Endothelial cell of hepatic sinusoid (primary cell): ENCODE data around the gene AUTS2.
"Not testable (repeated sequence)": the region's sequence is repeated elsewhere in the genome, so short reads cannot be mapped to it uniquely, and the experiment has no call there.

Experiments used
- in situ Hi-C: cut with HindIII; loops from 2 replicates; pipeline ENCODE4 v1.10.0; 2017; ENCODE audit warnings: low sequenced_read_pairs

AUTS2 gene

DNA sequence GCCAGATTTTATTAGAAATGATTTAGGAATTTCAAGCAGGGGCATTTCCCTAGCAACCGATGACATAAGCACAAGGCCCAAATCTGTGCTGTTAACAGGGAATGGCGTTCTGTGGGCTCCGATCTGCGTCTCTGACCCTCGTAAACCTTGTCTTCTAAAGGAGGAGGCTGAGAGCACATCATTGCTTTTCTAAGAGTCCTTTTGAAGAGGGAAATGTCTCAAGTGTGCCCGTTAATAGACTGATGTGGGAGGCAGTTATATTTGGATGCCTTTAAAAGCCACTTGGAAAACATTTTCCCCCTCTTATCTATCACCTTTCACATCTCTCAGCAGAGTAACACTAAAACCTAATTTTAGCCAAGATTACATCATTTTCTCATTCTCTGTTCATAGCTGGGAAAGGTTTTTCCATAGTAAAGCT lies 1109.6 kb downstream of the AUTS2 start:
- in situ Hi-C loops = no loop called here

DNA sequence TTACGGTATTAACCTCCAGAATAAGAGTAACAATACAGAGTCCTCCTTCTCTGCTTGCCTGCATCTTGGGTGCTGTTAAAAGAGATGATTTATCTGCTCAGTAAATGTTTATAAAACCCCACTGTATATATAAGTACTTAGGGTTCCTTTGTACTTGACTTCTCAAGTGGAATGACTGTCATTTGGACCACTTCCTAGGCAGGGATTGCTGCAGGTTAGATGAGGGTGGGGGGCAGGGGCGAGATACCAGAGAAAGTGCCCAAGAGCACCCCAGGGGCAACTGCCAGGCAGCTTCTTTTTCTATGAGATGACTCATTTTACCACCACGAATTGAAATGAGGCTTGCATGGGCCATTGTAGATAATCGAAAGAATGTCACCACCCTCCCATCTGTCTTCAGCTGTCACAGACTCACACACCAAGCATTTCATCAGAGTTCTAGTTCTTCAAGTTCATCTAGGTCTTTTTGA lies 1111.8 kb downstream of the AUTS2 start:
- in situ Hi-C loops = no loop called here

DNA sequence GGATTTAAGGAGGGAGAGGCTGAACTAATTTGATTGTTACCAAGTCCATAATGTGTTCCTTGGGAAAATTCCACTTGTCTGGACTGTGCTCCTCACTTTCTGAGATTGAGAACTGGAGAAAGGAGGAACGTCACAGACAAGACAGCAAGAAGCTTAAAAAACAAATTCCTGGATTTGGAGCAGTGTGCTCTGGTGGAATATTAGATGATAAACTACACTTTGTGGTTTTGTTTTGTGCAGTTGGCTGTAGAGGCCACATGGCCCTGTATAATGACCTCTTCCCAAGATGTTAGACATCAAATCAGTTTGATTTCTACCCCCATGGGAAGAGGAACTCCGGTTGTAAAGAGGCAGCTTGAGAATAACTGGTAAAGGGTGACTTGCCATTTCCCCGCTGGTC lies 1112.4 kb downstream of the AUTS2 start:
- in situ Hi-C loops = no loop called here

DNA sequence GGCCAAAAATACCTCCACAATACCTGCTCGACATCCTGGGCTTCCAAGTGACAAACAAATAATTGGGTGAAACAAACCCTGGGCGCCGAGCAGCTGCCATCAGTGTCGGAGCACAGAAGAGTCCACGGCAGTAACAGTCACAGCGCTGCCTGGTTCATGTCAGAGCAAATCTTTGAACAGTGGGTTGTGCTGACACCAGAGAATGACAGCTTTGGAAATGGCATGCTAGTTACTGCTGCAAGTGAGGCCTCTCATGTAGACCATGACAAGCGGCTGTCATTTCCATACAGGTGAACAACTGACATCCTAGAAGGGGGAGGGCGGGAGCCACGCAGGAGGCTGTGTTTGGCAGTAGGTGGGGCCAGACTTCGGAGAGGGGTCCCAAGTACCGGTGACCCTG lies 1113.2 kb downstream of the AUTS2 start:
- in situ Hi-C loops = no loop called here

DNA sequence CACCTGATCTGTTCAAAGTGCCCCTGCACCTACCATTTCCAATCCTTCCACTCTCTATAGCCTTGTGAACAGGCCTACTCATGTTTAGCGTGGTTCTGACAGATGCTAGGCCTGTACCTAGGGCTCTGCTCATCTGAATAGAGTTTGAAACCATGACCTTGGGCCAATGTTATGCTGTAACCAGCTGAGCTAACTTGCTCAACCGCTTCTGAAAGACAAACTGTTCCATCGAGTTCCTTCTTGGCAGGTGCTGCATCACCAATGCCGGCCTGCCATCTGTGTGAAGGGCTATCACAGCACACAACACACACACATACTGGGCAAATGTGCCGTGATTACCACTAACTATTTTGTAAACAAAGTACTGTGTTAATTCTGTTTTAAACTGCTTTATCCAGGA lies 1114.7 kb downstream of the AUTS2 start:
- in situ Hi-C loops = no loop called here

DNA sequence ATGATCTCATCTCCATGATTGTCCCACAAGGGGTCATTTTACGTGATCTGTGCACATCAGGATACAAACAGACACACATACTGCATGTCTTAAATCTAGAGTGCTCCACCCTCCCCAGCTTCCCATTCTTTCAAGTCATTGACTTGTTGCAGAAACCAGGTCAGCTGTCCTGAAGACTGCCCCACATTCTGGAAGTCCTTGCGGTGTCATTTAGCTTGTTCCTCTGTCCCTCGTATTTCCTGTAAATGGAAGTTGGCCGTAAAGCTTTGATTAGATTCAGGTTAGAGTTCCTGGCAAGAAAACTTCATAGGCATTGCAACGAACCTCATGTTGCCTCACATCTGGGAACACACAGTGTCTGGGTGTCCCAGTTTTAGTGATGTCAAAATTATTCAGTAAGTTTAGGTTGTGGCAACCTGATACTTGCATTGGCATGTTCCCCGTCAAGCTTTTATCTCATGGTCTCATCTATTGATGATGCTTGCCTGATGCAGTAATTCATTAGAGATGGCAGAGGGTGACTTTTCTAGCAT lies 1116.3 kb downstream of the AUTS2 start:
- in situ Hi-C loops = no loop called here

DNA sequence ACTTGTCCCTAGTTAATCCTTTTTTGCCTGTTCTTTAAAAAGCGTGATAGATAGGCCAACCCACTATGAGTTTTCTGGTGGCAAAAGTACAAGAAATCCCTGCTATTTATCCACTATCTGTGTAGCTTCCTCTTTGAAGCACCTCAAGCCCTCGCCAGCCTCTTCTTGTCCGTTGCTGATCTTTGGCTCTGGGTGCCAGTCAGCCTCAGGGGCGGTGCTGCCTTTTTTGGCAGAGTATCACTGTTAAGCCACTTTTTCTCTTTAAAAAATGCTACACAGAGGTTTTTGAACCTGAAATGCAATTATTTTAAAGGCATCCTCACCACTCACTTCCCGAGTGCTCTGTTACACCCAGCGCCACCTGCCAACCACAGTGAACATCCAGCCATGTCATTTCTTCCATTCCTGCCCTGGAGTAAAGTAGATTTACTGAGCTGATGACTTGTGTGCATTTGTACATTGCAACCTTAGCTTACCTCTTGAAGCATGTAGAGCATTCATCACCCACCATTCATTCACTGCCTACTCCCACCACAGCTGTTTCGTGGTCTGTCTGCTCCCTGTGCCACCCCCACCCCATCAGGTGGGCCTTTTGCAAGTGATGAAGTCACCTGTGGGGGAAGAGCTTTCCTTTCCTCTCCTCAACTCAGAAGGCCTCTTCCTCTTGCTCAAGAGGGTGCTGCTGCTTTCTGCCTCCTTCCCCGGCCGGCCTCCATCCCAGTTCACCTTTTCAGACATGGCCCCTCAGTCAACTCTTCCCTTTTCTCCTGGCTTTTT lies 1119.5 kb downstream of the AUTS2 start:
- in situ Hi-C loops = no loop called here

DNA sequence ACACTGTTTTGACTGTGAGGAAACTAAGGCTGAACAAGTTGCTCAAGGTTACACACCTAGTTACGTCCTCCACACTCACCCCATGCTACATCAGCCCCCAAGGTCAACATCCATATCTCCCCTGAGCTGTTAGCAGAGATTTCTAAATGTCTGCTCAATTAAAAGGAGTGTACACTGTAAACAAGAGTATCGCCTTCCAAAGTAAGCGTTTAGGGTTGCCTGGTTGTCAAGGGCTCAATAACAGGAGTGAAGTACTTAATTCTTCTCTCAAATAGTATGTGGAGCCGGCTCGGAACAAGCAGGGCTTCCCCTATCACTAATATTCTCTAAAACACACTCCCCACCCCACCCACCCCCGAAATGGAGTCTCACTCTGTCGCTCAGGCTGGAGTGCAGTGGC lies 1120.8 kb downstream of the AUTS2 start:
- in situ Hi-C loops = no loop called here

DNA sequence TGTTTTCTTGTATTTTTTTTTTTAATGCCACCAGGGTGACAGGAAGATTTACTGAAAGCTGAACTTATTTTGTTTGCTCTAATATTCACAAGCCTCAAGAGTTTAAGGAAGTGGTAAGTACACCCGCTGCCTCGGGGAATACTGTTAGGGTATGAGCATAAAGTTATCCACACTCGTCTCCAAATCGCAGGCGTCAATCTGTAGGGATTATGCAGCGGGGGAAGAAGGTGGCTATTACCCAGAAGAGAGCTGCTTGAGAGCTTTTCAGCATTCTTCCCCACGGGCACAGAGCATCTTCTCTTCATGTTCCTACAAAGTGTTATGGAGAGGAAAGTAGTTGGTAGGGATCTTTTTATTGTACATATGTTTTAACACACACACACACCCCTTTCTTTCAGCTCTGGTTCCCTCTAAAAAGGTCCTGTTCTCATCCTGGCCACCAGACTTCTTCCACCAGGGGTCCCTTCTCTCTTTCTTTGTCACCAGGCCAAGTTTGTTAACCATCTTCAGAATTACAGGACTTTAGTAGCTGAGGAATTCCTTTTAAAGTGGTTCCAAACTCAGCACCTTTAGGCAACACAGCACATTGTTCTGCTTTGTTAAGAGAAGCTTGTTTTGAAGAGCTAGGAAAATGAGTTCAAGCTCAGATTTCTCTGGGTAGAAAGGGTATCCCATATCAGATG lies 1122.1 kb downstream of the AUTS2 start:
- in situ Hi-C loops = no loop called here

DNA sequence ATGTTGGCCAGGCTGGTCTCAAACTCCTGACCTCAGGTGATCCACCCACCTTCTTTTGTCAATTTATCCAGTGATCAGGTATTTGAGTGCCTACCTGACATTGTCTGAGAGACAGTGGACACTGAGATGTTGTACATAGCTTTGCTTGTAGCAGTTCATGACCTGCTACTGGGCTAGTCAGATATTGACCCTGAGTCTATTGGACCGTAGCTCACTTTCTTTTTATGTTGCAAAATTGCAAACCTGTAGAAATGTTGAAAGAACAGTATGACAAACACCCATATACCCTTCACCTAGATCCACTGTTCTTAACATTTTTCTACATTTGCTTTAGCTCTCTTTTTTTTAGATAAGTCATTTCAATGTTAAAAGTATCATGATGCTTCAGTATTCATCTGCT lies 1123.2 kb downstream of the AUTS2 start:
- in situ Hi-C loops = no loop called here

DNA sequence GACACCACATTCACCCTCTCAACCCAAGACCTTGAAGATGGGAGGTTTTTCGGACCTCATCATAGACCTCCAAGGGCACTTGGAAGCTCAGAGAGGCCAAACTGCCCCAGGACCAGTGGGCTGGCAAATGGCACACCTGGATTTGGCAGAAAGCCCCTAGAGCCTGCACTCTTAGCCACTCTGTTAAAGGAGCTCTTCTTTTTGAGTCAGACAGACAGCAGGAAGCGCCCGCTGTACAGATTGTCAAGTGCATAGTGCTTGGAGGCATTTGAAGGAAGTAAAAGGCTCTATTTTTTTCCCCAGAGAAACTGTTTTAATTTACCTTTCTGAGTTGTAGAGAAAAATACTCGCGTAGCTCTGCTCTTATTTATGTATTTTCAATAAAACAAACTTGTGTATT lies 1125.1 kb downstream of the AUTS2 start:
- in situ Hi-C loops = no loop called here

DNA sequence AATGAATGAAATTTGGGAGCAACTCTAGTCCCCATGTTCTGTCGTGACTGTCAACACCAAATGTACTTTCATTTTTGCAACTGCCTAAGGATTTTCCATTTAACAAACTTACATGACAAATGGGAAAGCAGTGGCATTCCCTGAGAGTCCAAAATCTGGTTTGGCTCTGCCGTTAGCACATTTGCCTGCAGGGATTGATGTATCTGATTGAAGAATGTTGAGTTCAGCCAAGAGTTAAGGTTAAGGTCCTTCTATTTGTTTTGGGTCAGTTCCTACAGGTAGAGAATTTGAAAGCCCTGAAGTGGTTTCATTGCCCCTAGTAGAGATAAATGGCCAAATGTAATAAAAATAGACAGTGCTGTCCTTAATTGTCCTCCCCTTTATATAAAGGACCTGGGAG lies 1127.2 kb downstream of the AUTS2 start:
- in situ Hi-C loops = no loop called here

DNA sequence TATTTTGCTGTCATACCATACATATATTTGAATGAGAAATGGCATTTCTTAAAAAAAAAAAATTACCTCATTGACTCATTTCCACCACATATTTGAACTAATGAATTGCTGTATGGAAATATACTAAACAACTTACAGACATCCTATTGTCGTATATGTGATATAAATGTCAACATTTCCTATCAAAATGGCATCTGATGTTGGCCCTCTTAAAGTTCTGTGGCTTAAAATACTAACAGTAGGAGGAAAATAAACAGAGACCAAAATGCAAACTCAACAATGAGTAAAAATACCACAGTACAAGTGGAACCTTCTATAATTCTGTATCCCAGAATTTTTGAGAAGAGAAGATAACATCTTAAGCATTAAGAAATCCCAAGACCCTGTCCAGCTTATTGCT lies 1128.0 kb downstream of the AUTS2 start:
- in situ Hi-C loops = no loop called here

DNA sequence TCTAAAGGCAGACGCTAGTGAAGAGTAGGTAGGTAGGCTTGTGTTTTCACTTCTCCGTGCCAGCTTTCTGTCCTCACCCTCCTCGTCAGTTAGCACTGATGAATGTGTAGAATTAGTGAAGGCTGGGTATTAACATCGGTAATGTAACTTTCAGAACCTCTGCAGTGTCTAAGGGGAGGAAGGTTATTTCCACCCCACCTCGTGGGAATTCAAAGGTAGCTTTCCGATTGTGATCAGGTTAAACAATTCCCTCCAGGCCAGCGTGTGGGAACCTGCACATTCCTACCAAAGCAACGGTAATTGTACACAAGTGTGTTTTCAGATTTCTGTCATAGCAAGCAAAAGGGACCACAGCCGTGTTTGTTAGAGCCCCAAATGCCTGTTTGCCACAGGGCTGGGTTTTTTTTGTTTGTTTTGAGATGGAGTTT lies 1128.7 kb downstream of the AUTS2 start:
- in situ Hi-C loops = no loop called here

DNA sequence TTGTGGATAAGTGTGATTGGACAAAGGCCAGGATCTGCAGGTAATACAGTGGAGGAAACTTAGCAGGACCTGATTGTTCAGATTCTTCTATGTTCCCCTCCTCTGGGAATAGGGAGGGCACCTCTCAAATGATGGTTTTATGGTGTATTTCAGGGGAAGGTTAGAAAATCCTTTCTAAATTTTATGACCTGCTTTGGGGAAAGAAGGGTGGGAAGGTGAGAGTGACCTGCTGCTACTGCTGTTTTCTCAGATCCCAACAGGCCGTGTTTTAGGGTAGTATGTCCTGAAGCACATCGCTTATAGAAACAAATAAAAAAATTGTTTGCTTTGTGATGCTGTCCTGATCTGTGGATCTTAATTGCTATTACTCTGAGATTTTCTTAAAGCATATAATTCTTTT lies 1129.6 kb downstream of the AUTS2 start:
- in situ Hi-C loops = no loop called here

DNA sequence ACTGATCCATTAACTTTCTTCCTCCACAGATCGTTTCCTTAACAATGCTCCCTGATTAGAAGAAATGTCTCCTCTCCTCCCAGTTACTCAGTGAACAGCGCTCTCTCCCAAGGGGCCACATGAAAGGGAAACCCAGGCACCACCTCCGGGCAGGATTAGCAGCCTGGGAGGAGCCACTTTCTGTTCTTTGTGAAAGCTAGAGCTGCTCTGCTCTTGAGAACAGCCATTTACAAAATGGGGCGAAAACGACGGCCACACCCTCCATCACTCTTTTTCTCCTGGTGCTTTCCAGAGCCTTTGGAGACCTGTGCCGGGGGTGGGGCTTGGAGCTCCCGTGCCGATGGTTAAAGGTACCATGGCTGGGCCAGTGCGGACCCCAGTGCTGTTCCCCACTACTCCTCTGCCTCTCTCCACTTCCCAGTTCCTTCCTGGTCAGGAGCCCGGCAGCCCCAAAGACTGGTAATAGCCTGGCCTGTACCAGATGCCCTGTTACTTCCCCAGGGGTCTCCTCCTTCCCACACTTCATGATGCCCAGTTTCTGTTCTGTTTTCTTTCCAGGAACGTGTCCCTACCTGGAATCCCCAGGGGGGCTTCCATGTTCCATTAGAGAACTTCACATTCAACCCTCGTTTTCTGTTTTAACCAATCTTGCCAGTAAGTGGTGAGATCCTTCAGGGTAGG lies 1130.7 kb downstream of the AUTS2 start:
- in situ Hi-C loops = no loop called here

DNA sequence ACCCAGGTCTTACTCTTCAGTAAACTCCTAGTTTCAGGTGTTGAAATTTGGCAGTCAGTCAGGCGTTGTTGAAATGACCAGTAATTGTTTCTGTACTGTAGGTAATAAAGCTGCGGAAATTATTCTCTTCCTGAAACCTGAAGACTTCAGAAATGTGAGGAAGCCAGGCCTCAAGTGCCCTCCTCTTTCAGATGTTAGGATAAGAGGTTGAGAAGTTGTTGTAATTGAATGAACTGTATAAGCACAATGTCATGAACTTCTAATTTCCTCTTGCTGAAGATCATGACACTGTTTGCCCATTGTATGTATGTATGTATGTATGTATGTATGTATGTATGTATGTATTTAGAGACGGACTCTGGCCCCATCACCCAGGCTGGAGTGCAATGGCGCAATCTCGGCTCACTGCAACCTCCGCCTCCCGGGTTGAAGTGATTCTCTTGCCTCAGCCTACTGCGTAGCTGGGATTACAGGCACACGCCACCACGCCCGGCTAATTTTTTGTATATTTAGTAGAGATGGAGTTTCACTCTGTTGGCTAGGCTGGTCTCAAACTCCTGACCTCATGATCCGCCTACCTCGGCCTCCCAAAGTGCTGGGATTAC lies 1131.4 kb downstream of the AUTS2 start:
- in situ Hi-C loops = not testable (repeated sequence)

DNA sequence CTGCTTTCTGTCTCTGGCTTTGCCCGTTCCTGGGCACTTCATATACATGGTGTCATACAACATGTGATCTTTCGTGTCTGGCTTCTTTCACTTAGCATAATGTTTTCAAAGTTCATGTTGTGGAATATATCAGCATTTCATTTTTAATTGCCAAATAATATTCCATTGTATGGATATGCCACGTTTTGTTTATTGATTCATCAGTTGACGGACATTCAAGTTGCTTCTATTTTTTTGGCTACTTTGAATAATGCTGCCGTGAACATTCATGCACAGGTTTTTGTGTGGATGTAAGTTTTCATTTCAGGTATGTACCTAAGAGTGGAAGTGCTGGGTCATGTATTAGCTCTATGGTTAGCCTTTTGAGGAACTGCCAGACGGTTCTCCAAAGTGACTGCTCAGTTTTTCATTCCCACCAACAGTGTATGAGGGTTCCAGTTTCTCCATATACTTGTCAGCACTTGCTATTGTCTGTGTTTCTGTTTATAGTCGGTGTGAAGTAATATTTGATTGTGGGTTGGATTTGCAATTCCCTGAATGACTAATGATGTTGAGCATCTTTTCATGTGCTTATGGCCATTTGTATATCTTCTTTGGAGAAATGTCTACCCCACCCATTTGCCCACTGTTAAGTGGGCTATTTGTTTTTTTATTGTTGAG lies 1132.3 kb downstream of the AUTS2 start:
- in situ Hi-C loops = no loop called here

DNA sequence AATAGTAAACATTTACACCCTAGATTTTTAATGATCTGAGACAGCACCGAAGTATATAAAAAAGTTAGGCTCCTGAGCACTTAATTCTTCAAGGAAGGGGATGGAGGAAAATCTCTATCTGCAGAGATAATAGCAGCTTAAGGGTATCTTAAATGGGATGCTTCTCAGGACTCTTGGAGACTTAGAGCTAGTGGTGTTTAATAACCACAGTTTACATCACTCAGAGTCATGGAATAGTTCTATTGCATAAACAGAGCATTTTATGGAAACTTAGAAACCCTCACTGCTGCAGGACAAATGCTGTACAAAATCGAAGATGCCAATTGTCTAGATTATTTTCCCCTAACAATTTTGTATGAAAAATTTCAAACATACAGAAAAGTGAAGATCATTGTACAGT lies 1134.8 kb downstream of the AUTS2 start:
- in situ Hi-C loops = no loop called here

DNA sequence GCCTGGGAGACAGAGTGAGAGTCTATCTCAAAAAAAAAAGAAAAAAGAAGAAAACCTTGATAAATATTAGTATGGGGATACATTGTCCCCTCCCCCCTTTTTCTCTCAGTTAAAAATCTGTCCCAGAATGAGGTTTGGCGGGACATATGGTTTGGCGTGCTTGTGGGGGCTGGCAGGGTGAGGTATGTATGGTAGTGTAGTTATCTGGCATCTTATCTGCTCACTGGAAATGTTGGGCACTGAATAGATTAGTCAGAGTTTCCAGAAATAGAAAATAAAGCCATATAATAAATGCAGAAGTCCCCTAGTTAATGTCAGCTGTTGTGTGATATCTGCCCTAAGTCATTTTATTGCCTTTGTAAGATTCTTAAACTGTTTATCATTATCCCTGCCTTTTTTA lies 1136.1 kb downstream of the AUTS2 start:
- in situ Hi-C loops = no loop called here

DNA sequence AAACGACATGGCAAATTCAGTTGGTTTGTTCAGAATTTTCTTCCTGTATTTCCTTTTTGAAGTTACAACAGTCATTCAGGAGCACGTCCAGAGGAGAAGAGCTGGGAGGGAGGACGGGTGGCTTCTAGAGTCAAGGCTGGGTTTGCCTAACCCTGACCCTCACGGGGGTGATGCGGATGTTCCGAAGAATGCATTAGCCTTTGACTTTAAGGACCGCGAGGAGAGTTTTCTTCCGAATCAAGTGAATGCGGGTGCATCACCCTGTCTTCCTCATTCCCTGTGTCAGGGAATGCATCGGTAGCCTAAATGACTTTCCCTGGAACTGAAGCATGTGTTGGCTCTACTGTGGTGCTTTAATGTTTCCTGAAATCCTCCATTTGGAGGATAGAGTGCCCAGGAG lies 1137.0 kb downstream of the AUTS2 start:
- in situ Hi-C loops = no loop called here
